GM12874 (cell line): ENCODE measurements around the gene CTPS1.

Experiments used
- TF ChIP-seq, protein P1 (sequence below): IDR thresholded peaks from 2 replicates; pipeline ENCODE4 v1.5.1; 2011; ENCODE audit warnings: low read depth, mild to moderate bottlenecking, control low read depth, low read length, moderate library complexity; ENCODE audit not compliant: insufficient read depth

CTPS1 gene

DNA sequence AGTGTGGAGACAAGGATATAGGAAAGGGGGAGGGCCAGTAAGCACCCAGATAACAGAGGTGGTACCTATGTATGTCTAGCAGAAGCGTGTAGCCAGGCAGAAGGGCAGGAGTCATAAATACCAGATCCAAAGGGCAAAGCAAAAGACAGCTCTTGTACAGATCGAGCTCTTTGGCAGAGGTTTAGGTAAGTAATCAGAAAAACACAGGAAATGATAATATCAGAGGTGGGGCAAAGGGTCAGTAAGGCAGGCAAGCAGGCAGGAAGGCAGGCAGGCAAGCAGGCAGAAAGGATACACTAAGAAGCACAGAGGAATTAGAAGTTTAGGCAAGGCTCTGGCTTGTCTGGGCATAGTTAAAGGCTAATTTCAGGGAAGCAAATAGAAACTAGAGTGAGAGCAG lies 64.7 kb downstream of the CTPS1 start:
- TF ChIP-seq, protein P1, sequence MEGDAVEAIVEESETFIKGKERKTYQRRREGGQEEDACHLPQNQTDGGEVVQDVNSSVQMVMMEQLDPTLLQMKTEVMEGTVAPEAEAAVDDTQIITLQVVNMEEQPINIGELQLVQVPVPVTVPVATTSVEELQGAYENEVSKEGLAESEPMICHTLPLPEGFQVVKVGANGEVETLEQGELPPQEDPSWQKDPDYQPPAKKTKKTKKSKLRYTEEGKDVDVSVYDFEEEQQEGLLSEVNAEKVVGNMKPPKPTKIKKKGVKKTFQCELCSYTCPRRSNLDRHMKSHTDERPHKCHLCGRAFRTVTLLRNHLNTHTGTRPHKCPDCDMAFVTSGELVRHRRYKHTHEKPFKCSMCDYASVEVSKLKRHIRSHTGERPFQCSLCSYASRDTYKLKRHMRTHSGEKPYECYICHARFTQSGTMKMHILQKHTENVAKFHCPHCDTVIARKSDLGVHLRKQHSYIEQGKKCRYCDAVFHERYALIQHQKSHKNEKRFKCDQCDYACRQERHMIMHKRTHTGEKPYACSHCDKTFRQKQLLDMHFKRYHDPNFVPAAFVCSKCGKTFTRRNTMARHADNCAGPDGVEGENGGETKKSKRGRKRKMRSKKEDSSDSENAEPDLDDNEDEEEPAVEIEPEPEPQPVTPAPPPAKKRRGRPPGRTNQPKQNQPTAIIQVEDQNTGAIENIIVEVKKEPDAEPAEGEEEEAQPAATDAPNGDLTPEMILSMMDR = no peak

DNA sequence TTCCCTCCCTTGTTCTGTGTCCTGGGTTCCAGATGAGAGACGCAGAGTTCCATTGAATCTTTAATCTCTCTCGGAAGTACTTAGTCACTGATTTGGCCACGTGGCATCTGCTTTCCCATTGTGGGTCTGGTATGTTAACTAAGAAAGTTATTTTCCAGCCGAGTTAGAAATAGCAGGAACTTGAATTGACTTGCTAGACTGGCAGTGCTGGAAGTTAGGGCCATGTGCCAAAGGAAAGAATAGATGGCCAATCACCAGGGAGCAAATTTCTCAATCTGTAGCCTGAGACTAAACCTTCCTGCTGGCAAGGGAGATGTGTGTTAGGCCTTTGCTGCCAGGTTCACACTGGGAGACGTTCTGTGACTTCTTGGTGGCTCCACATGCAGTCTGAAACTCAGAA lies 66.2 kb downstream of the CTPS1 start:
- TF ChIP-seq, protein P1 = no peak

DNA sequence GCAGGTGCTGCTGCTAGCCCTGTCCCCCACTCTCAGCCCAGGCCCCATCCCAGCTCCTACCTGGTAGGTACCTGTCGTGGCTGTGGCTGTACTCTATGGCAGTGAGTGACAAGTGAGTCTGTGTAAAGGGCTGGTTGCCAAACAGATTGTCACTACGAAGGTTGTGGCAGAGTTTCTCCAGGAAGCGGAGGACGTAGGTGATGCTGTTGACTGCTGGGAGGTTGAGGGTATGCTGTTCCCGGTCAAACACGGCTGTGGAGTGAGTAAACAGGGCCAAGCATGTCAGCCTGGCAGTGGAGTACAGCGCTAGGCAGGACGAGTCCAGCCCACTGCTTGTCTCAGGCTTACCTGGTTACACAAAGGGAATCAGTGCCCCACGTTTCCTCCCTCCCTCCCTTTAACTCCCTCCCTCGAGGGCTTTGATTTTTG lies 66.9 kb downstream of the CTPS1 start:
- TF ChIP-seq, protein P1 = no peak

DNA sequence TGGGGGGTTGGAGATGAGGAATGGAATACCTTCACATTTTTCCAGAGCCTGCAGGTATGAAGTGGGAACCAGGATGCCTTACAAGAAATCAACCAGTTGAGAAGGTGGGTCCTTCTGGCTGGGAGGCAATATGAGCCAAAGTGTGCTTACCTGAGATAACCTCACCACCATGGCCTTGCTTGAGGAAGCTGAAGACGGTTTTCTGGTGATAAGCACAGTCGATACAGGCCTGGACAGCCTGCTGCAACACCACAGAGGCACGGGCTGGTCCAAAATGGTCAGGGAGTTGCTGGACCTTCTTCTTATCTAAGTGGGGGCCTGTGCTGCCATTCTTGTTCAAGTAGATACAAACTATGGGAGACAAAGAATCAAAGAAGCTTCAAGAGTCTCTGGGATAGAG lies 69.0 kb downstream of the CTPS1 start:
- TF ChIP-seq, protein P1 = no peak

DNA sequence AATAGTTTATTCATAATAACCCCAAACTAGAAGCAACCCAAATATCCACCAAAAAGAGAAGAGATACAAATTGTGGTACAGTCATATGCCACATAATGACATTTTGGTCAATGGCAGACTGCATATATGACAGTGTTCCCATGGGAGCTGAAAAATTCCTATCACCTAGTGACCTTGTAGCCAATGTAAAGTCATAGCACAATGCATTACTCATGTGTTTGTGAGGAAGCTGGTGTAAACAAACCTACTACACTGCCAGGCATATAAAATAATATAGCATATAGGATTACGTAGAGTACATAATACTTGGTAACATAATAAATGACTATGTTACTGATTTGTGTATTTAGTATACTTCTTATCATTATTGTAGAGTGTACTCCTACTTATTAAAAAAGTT lies 71.5 kb downstream of the CTPS1 start:
- TF ChIP-seq, protein P1 = no peak

DNA sequence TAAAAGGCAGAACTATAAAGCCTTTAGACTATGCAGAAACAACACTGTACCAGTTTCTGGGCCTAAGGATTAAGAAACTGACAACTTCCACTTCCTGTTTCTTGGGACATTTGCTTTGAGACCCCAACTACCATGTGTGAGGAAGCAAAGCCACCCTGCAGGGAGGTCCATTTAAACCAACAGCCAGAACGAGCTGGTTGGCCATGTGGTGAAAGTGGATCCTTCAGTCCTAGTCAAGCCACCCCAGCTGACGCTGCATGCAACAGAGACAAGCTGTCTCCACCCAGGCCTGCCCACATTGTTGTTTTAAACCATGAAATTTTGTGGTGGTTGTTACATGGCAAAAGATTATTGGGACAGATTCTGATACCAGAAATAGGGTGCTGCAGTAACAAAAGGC lies 73.8 kb downstream of the CTPS1 start:
- TF ChIP-seq, protein P1 = no peak

DNA sequence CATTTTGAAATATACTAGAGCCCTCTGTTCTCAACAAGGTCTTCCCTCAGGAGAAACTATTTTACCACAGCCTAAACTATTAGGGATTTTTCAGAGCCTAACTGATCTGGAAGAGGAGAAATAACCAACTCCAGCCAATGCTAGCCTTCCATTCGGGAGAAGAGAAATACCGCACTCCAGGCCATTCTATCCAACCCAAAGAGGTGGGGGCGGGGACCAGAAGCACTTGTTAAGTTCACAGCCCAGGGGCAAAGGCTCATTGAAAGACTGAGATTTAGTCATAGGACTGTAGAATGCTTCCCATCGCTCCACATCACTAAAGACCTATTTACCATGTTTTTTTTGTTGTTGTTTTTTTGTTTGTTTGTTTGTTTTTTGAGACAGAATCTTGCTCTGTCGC lies 77.4 kb downstream of the CTPS1 start:
- TF ChIP-seq, protein P1 = no peak
